GM18868 (cell line): Measurements from ENCODE around the gene SLC5A10.
A peak's percentile ranks its signal among the peaks of the same experiment; 100 is the strongest.
"Not testable (repeated sequence)": the region's sequence is repeated elsewhere in the genome, so short reads cannot be mapped to it uniquely, and the experiment has no call there.

ENCODE experiments used
- ATAC-seq: cut with Tn5 transposase; IDR thresholded peaks from one replicate; pipeline ENCODE4 v1.9.1; 2021; ENCODE audit warnings: mild to moderate bottlenecking, moderate library complexity; ENCODE audit not compliant: unreplicated experiment

SLC5A10 gene

DNA sequence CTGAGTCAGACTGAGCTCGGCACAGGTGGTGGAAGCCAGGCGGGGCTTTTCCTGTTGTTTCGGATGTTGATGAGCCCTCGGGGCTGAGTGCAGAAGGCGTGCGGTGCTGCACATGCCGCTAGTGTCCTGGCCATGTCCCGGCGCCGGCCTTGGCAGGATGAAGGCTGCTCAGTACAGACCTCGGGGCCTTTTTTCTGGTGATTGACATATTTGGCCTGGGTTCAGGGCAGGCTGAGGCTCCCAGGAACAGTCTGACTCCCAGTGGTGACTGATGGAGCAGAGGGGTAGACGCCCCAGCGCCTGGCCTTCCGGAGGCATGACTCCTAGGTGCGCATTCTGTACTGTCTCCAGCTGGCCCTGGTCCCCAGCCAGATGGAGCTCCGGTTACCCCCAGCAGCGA lies 86.0 kb downstream of the SLC5A10 start:
- ATAC-seq, result not testable (repeated sequence)

DNA sequence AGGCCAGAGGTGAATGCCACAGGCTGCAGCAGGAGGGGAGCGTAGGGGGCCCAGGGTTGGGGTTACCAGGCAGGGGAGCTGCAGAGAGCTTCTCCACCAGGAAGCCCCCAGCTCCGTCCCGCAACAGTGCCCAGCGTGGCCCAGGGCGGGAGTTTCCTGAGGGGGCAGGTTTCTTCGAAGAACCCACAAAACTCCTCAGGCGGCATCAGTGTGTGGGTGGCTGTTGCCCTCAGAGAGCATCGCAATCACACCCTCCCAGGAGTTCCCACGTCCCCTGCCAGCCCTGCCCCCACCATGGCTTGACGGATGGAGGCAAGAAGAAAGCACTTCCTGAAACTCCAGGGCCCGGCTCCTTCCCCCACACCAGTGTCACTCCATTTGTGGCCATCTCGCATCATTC lies 86.8 kb downstream of the SLC5A10 start:
- ATAC-seq, result peak; percentile 23

DNA sequence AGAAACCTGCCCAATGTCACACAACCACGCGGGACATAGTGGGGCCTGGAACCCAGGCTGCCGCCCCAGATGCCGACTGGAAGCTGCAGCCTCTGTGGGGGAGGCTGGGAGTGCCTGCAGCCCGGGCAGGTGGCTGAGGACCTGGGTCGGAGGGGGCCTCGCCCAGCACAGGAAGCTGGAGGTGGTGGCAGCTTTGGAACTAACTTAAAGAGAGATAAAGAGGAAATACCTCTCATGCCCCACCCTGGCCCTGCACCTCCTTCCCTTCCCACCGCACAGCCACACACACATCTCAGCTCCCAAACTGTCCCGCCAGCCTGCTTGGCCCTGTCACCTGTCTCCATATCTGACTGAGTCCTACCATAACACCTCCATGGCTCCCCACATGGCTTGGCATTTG lies 88.4 kb downstream of the SLC5A10 start:
- ATAC-seq, result not testable (repeated sequence)

DNA sequence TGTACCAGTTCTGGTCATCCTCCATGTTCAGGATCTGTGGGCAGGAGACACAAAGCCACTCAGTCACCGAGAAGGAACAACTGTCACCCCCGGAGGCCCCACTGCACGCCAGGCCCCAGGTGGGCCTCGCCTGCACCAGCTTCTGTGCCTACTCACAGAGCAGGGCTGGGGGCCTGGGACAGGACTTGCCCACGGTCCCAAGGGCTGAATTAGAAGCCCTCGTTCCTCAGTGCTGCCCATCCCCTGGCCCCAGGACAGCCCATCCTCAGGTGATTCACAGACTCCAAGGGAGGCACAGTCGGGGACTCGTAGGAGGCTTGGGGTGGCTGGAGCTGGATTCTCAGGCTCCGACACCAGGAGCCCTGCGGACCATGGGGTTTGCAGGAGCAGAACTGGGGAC lies 89.9 kb downstream of the SLC5A10 start:
- not testable (repeated sequence) for ATAC-seq

DNA sequence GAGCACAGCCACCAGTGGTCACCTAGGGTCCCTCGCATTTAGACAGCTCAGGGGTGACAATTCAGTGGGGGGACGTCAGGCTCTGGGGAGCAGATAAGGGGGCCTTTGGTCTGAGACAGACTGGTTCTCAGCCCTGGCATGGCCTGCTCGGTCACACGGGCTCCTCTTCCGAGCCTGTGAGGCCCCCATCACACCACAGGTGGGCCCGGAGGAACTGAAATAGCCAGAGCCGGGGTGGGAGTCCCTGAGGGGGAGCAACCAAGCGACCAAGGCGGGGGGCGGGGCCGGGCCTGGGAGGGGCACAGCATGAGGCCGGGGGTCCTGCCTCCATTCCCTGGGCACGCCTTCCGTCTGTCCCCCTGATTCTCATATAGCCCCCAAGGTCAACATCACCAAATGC lies 90.4 kb downstream of the SLC5A10 start:
- ATAC-seq, result not testable (repeated sequence)

DNA sequence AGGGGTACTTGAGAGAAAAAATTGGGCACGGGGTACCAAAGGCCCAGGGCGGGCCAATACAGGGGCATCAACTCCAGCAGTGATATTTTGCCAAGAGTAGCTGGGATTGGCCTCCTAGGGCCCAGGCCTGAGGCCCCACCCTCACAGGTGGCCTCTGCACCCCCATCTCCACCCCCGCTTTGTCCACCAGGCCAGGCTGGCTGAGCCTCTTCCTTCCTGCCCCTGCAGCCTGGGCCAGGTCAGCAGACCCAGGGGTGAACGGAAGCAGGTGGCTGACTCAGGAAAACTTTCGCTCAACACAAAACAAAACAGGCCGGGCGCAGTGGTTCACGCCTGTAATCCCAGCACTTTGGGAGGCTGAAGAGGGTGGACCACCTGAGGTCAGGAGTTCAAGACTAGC lies 91.1 kb downstream of the SLC5A10 start:
- ATAC-seq, result not testable (repeated sequence)

DNA sequence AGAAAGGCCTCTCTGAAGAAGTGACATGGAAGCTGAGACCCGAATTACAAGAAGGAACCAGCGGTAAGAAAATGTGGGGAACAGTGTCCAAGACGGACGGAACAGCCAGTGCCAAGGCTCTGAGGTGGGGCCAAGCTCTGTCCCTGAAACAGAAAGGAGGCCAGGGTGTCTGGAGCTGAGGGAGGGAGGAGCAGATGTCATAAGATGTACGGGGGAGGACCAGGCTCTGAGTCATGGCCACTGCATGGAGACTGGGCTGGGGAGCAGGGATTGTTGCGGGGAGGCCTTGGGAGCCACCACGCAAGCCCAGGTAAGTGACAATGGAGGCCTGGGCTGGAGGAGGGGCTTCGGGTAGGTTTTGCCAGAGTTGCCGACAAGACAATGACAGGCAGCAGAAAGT lies 92.7 kb downstream of the SLC5A10 start:
- not testable (repeated sequence) for ATAC-seq

DNA sequence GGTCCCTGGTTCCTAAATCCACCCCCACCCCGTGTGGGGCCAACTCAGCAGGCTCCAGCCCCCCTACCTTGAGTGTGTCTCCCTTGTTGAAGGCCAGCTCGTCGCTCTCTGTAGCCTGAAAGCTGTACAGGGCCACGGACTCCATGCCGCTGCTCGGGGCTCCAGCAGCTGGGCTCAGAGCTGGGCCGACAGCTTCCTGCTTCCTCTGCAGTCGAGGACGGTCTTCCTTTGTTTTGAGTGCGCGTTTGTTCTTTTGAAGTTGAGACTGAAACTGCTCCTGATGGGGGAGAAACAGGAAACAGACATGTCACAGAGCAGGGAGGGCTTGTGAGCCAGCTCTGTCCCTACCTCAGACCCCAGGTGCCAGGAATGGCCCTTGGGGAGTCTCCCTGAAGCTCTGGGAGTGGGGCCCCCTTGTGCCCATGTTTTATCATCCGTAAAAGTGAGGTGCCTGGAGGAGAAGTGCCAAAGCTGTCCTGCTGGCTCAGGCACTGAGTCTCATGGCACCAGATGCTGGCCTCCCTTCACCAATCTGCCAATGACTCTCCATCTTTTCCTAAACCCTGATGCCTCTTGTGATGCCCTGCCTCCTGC lies 94.9 kb downstream of the SLC5A10 start, which contains the start of gene GRAP:
Gene GRAP (minus strand): TSS at position 176 of the 594 bp plus-strand sequence. CDS start 31 bp downstream, at position 145.
- not testable (repeated sequence) for ATAC-seq

DNA sequence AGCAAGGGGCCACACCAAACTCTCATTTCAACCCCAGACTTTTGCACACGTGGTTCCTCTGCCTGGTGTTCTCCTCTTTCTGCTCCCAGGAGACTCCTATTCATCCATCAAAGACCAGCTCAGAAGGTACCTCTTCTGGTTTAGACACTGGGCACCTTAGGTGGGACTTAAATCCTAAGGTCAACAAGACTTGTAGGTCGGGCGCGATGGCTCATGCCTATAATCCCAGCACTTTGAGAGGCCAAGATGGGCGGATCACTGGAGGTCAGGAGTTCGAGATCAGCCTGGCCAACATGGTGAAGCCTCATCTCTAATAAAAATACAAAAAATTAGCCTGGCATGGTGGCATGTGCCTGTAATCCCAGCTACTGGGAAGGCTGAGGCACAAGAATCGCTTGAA lies 95.5 kb downstream of the SLC5A10 start:
- ATAC-seq, result not testable (repeated sequence)

DNA sequence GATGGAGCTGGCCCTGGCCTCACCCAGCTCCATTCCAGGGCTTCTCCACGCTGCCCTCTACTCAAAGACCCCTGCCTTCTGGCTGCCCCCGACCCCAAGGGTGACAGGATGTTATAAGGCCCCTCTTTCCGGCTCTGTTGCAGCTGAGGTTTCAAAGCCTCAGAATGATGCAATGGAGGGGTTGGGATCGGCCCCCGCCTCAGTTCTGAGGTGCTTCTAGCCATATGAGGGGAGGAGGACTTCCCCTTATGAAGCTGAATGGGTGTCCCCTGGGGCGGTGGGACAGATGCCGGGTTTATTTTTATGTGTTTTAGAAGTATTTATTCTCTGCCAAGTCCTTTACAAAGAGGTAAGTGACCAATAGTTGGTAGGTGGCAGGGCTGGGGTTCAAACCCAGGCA lies 96.9 kb downstream of the SLC5A10 start:
- ATAC-seq, result not testable (repeated sequence)

DNA sequence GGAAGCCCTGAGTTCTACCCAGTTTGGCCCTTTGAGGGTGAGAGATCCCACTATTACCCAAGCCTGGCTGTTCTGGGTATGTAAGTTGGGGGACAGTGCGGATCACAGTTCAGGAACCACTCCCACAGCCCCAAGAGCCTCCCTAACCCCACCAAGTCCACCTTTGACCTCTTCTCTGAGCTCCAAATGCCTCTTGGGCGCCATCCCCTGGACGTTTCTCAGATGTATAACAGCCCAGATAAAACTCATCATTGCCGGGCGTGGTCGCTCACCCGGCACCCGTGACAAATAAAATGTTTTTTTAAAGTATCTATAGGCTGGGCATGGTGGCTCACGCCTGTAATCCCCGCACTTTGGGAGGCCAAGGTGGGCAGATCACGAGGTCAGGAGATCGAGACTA lies 103.5 kb downstream of the SLC5A10 start:
- ATAC-seq, result not testable (repeated sequence)

DNA sequence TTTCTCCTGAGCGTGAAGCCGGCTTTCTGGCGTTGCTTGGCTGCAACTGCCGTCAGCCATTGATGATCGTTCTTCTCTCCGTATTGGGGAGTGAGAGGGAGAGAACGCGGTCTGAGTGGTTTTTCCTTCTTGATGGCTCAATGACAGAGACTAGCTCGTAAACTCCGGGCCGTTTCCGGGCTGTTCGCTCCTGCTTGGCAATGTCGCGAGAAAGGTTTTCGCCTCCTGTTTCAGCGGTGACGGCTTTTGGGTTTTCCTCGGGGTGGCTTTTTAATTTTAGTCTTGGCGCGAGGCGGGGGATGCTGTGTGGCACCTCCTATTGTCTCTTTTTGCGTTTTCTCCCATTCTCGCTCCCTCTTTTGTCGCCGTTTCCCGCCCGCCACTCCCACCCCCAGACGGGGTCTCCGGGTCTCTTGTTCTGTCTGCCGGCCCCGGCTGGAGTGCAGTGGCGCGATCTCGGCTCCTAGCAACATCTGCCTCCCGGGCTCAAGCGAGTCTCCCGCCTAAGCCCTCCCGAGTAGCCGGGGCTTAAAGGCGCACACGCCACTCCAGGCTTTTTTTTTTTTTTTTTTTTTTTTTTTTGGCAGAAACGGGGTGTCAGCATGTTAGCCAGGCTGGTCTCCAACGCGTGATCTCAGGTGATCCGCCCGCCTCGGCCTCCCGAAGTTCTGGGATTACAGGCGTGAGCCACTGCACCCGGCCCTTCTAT lies 110.2 kb downstream of the SLC5A10 start:
- ATAC-seq, result peak; percentile 23

DNA sequence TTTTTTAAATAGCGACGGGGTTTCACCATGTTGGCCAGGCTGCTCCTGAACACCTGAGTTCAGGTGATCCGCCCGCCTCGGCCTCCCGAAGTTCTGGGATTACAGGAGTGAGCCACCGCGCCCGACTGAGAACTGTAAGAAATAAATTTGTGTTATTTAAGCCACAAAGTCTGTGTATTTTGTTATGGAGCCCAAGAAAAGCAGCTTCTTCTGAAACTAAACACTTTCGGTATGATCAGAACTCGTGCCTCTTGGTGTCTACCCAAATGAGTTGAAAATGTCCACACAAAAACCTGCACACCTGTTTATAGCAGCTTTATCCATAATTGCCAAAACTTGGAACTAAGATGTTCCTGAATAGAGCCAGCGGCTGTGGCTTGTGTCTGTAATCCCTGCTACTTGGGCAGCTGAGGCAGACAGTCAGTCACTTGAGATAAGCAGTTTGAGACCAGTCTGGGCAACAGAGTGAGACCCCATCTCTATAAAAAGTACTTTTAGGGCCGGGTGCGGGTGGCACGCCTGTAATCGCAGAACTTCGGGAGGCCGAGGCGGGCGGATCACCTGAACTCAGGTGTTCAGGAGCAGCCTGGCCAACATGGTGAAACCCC lies 110.9 kb downstream of the SLC5A10 start:
- ATAC-seq, result peak; percentile 53

DNA sequence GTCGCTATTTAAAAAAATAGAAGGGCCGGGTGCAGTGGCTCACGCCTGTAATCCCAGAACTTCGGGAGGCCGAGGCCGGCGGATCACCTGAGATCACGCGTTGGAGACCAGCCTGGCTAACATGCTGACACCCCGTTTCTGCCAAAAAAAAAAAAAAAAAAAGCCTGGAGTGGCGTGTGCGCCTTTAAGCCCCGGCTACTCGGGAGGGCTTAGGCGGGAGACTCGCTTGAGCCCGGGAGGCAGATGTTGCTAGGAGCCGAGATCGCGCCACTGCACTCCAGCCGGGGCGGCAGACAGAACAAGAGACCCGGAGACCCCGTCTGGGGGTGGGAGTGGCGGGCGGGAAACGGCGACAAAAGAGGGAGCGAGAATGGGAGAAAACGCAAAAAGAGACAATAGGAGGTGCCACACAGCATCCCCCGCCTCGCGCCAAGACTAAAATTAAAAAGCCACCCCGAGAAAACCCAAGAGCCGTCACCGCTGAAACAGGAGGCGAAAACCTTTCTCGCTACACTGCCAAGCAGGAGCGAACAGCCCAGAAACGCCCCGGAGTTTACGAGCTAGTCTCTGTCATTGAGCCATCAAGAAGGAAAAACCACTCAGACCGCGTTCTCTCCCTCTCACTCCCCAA lies 111.5 kb downstream of the SLC5A10 start:
- ATAC-seq, result peak; percentile 51

DNA sequence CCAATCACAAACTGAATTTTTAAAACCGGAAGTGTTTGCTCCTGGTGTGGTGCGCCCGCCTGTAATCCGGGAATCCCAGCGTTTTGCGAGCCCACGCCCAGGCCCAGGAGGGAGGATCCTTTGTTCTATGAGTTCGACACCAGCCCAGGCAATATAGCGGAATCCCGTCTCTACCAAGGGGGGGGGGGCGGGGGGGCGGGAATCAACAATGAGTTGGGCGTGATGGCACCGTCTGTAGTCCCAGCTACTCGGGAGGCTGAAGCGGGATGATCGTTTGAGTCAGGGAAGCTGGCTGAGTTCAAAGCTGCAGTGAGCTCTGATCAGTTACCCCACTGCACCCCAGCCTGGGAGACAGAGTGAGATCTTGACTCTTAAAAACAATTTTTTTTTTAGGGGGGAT lies 112.4 kb downstream of the SLC5A10 start:
- not testable (repeated sequence) for ATAC-seq

DNA sequence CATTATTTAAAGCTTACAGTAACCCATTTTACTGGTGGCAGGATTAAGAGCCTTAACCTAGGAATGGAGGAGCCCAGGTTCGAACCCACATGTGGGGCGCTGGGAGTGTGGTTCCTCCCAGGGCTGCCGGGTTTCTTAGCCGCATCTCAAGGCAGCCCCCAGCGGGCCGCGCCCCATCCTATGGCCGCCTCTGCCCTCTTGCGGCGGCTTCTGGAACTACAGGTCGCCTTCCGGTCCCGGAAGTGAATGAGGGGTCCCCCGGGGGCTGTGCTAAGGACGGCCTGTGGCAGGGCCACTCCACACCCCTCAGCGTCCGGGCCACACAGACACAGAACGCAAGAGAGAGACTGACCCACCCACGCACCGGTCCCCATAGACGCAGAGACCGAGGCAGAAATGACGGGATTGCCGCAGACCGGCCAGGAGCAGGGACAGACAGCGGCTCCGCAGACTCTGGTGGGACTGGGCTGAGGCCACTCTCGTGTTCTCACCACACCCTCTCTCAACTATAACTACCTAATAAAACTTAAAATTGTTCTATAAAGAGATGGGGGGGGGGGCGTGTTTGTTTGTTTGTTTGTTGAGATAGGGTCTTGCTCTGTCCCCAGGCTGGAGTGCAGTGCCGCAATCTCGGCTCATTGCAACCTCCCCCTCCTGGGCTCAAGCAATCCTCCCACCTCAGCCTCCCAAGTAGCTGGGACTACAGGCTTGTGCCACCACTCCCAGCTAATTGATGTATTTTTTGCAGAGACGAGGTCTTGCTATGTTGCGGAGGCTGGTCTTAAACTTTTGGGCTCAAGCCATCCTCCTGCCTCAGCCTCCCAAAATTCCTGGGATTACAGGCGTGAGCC lies 118.6 kb downstream of the SLC5A10 start:
- peak; percentile 80 for ATAC-seq
